ENCODE data around the gene EDNRA. TPM values are rescaled to one million over a fixed set of nuclear protein-coding genes. Genes with fewer than 3 reads are reported as not detected.

The EDNRA gene
- total and polyA plus RNA-seq, 9 of the 15 experiments (the other 6 are each of a cell fraction or from before 2014, with no cell fraction given), result not detected

DNA sequence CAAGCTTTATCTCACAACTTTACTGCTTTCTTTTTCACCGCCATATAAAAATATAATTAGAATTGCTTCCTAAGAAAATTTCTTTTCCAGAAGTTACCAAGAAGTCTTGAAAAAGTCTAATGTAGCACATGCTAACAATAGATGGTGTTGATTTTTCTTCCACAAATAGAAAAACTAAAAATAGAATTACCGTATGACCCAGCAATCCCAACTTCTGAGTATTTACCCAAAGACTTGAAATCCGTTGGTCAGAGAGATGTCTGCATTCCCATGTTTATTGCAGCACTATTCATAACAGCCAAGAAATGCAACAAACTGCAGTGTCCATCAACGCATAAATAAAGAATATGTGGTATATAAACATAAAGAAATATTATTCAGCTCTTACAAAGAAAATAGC lies 17.8 kb upstream of the EDNRA start (continued):
- TF ChIP-seq ETV6 (IDR thresholded peaks at IDR 0.05; ENCODE audit: borderline replicate concordance in 1 of 2, low read depth in 2 of 2, low read length in 1 of 2) (no peak), ETV6 (CRISPR knock-in tag; IDR thresholded peaks at IDR 0.05; ENCODE audit: borderline replicate concordance) (no peak), MECOM (CRISPR knock-in tag; IDR thresholded peaks at IDR 0.05) (no peak), POLR2AphosphoS5 (IDR thresholded peaks at IDR 0.05; ENCODE audit: control insufficient read depth, insufficient read depth, low read depth, low read length) (no peak), SETDB1 (IDR thresholded peaks at IDR 0.05; ENCODE audit: low read length) (no peak), ZNF24 (IDR thresholded peaks at IDR 0.05) (no peak), BCLAF1 (IDR thresholded peaks at IDR 0.05; ENCODE audit: borderline replicate concordance in 1 of 2, control insufficient read depth in 1 of 2, low read depth in 2 of 2, low read length in 1 of 2) (no peak), NFE2 (IDR thresholded peaks at IDR 0.05; ENCODE audit: low read depth) (no peak)
- TF ChIP-seq, protein P1, sequence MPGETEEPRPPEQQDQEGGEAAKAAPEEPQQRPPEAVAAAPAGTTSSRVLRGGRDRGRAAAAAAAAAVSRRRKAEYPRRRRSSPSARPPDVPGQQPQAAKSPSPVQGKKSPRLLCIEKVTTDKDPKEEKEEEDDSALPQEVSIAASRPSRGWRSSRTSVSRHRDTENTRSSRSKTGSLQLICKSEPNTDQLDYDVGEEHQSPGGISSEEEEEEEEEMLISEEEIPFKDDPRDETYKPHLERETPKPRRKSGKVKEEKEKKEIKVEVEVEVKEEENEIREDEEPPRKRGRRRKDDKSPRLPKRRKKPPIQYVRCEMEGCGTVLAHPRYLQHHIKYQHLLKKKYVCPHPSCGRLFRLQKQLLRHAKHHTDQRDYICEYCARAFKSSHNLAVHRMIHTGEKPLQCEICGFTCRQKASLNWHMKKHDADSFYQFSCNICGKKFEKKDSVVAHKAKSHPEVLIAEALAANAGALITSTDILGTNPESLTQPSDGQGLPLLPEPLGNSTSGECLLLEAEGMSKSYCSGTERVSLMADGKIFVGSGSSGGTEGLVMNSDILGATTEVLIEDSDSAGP (CRISPR knock-in tag; IDR thresholded peaks at IDR 0.05), result no peak
